ENCODE data around the gene FNBP1.

Gene FNBP1

GRCh38 chr9:129875181-129875611, 167.8 kb downstream of the FNBP1 start:
- DNase-seq (ENCODE audit: low spot score): no peak

- no peak for DNase-seq (ENCODE audit: low spot score)
Observed at GRCh38 chr9:129874261-129875101, 168.5 kb downstream of the FNBP1 start.

DNA sequence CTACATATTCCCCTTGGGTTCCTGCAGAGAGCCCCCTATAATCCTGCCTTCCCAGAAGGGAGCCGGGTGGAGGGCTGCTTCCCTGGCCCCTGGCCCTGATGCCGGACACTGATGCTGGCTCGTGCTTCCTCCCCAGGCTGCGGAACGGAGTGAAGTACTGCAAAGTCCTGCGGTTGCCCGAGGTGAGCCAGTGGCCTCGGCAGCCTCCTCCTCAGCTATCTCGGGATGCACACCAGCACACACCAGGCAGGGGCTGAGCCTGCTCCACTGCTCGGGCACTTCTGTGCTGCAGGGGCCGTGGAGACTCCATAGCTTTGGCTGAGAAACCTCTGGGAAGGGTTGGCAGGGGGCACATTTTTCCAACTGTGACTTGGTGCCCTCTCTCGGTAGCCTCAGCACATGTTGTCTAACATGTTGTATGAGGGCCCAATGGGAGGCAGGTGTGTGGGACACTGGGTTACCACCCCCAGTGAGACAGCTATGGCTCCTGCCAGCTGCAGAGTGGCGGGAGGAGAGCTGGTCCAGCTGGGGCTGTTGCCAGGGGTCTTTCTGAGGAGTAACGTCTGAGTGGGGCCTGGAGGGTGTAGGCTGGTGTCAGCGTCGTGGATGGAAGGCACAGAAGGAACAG, 169.3 kb downstream of the FNBP1 start:
- DNase-seq (ENCODE audit: low spot score): no peak

DNA sequence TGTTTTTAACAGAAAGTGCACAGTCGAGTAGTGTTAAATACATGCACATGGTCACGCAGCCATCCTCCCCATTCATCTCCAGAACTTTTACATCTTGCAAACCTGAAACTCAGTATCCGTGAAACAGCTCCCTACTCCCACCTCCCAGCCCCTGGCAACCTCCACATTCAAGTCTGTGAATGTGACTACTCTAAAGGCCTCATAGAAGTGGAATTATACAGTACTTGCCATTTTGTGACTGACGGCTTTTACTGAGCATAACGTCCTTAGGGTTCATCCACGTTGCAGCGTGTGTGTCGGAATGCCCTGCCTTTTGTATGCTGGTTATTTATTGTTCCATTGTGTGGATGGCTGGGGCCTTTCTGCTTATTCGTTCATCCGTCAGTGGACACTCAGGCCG, 171.9 kb downstream of the FNBP1 start:
- DNase-seq (ENCODE audit: low spot score): no peak

DNA sequence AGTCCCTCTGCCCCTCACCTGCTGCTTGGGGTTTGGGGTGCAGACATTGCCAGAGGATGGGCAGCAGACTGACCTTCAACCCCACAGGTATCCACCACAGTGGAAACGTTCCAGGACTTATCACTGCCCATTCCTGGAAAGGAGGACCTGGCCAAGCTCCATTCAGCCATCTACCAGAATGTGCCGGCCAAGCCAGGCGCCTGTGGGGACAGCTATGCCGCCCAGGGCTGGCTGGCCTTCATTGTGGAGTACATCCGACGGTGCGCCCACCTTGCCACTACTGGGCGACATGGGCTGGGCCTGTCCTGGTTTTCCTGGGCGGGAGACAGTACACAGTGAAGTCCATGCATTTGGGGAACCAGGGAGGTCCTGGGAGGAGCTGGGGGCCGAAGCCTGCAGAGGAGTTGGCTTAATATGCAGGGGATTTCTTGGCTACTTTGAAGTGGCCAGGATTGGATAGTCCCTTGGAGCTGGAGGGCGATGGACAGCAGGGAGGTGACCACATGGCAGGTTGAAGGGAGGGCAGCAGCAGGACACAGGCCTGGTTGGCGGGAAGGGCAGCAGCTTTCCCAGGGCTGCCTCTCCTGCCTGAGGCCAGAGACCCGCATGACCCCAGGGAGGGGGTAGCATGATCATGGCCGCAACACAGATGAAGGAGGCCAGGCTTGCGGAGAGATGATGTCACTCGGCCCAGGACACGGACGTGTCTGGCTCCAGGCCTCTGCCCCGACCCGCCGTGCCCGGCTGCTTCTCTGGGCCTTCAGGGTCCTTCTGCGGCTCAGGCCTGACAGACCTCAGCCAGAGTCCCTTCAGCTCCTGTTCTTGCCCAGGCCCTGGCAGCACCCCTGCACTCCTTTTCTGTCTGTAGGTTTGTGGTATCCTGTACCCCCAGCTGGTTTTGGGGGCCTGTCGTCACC, 173.1 kb downstream of the FNBP1 start:
- DNase-seq (ENCODE audit: low spot score): no peak

DNA sequence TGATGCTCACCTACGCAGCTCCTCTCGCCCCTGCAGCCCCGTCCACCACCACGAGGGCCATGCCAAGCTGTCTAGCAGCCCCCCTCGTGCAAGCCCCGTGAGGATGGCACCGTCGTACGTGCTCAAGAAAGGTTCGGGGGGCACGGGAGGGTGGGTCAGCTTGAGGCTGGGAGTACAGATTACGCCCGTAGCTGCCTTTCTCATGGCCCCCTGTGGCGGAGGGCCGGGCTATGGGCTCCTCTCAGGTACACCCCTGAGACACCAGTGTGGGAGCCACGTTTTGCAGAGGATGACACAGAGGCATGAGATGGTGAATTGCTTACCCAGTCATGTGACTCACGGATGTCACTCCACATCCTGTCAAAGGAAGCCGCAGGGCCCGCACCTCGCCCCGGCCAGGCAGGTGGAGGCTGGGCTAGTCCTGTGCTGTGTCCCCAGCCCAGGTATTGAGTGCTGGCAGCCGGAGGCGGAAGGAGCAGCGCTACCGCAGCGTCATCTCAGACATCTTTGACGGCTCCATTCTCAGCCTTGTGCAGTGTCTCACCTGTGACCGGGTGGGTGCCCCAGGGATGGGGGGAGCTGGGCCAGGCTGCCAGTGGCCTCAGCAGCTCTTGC, 174.0 kb downstream of the FNBP1 start:
- DNase-seq (ENCODE audit: low spot score): no peak

DNA sequence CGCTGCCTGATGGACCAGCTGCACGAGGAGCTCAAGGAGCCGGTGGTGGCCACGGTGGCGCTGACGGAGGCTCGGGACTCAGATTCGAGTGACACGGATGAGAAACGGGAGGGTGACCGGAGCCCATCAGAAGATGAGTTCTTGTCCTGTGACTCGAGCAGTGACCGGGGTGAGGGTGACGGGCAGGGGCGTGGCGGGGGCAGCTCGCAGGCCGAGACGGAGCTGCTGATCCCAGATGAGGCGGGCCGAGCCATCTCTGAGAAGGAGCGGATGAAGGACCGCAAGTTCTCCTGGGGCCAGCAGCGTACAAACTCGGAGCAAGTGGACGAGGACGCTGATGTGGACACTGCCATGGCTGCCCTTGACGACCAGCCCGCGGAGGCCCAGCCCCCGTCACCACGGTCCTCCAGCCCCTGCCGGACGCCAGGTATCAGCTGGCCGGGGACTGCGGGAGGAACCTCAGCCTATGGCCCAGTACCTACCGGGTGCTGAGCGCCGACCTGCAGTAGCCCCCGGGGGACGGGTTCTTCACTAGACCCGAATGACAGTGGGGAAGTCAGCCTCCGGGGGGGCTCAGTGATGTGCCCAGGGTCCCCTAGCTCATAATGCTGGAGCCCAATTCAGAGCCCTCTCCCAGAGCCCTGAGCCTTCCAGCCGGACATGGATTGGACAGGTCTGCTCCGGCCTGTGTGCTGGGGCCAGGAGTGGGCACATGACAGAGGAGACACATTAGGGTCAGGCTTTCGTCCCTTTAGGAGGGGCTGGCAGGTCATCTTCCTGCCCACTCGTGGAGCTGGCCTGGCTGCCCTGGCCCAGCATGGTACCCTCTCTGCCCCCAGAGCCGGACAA, 174.7 kb downstream of the FNBP1 start:
- no peak for DNase-seq (ENCODE audit: low spot score)

GRCh38 chr9:129867136-129868022, 175.6 kb downstream of the FNBP1 start:
- DNase-seq (ENCODE audit: low spot score): no peak

DNA sequence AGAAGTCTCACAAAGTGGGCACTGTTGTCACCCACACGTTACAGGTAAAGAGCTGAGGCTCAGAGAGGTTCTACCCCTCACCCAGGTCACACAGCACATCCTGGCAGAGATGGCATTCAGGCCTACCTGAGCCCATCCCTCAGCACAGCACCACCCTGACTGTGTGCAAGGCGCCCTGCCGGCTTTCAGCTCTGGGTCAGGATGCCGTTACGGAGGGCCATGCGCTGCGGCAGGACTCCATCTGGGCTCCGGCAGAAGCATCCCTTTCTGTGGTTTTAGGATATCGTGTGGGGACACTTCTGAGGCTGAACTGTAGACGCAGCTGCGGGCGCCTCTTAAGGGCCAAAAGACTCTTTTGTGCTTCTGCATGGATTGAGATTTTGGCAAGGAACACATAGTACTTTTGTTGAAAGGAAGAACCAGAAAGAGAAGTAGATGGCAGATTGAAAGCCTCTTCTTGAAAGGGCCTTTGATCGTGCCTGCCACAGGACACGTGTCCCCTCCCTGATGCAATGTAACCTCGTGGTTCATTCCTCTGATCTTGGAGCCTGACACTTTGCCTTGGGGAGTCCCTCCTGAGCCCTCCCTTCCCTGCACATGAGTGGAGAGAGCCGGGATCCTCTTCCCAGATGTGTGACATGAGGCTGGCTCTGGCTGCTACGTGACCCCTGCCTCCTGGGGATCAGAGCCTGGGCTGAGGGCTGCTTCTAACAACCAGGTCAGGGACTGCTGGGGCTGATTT, 176.4 kb downstream of the FNBP1 start:
- DNase-seq (ENCODE audit: low spot score): no peak

- no peak for DNase-seq (ENCODE audit: low spot score)
Observed at GRCh38 chr9:129865668-129866320, 177.2 kb downstream of the FNBP1 start.

DNA sequence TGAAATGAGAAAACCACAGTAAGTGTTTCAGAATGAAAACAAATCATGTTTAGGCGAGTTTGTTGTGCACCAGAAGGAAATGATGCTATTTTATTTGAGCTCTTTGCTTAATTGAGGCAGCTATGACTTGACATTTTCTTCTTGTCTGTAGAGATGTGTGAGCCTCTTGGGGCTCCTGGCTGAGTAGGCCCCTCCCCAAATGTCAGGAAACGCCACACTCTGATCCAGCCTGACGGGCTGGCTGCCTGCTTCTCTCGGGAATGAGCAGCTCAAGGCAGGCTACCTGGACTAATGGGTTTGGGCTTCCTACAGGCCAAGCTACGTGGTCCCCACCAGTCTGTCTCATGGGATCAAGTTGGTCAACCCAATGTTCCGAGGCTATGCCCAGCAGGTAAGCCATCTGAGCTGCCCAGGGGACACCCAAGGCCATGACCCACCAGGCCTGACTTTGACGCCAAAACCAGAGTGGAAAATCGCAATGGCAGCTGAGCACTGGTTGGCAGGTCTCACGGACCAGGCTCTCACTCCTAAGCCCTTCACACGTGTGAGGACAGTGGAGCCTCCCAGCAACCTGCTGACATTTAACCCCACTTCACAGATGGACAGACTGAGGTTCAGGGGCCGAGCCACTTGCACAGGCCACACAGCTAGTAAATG, 177.9 kb downstream of the FNBP1 start:
- no peak for DNase-seq (ENCODE audit: low spot score)

DNA sequence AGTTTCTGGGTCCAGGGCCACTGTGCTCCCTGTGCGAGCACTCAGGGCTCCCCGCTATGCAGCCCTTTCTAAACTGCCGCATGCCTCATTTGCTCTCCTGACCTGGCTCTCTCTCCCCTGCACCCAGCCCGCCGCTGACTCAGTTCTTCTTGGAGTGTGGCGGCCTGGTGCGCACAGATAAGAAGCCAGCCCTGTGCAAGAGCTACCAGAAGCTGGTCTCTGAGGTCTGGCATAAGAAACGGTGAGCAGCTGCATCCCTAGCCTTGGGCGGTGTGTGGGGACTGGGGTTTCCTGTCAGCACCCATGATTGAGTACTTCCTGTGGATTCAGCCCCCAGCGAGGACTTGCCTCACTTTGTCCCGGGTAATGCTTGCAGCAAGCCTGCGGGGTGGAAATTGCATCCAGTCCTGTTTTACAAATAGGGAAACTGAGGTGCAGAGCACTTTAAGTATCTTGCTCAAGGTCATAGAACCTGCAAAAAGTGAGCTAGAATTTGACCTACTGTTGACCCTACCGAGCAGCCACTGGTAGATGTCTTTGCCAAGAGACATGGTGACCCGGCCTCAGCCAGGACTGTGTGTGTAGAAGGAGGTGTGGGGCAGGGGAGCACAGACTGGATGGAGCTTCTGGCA, 179.8 kb downstream of the FNBP1 start:
- DNase-seq (ENCODE audit: low spot score): peak; percentile 57

GRCh38 chr9:129861447-129861827, 181.6 kb downstream of the FNBP1 start:
- DNase-seq (ENCODE audit: low spot score): no peak

- DNase-seq (ENCODE audit: low spot score): no peak
Observed at GRCh38 chr9:129860653-129861446, 182.1 kb downstream of the FNBP1 start.

DNA sequence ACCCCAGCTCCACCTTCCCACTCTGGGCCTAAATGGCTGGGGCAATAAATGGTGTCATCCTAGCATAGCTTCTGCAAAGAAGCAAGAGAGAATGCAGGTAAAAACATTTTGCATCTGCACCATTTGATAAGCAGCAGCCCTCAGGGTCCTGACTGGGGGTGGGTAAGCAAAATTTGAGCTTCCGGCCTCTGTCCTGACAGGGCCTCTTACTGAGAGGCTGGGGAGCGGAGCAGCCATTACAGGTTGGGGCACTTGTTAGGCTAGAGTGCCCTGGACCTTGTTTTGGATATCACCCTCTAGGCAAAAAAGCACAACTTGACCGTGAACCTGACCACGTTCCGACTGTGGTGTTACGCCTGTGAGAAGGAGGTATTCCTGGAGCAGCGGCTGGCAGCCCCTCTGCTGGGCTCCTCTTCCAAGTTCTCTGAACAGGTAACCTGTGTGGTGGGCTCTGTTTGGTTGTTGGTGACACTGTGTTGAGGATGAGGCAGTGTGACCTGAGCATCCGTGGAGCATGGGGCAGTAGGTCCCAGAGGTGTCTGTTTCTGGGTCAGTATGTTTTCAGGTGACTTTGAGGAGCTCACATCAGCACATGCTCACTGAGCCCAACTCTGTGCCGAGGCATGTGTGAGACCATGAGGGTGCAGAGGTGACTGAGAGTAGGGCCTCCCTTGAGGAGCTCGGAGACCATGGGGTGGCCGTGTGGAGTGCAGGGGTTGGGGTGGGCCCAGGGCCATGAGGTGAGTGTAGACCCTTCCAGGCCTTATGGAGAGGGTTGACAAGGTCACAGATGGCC, 184.6 kb downstream of the FNBP1 start:
- no peak for DNase-seq (ENCODE audit: low spot score)

GRCh38 chr9:129857207-129857606, 185.8 kb downstream of the FNBP1 start:
- no peak for DNase-seq (ENCODE audit: low spot score)
